Vagina (tissue), 2 donors: ENCODE data around the gene KCNMB4.

Experiments
- CTCF ChIP-seq, 3 experiments: fragments of 450-650 bp in 2 of 3; fragments of 200-600 bp in 1 of 3; sonication (generic) in 1 of 3; IDR thresholded peaks; one replicate each; pipeline ENCODE4 v1.5.1; 2017 to 2019; ENCODE audit warnings: antibody characterized with exemption in 3 of 3, mild to moderate bottlenecking in 2 of 3, moderate library complexity in 2 of 3
- POLR2A ChIP-seq, 2 donors: fragments of 450-650 bp; IDR thresholded peaks; one replicate each; pipeline ENCODE4 v1.6.1; 2017; ENCODE audit warnings: antibody characterized with exemption in 2 of 2, mild to moderate bottlenecking in 2 of 2, moderate library complexity in 2 of 2

GRCh38 chr12:70334742-70335141 lies 31.3 kb upstream of the KCNMB4 start:
- TF ChIP-seq CTCF (IDR thresholded peaks at IDR 0.05) (no peak), POLR2A (IDR thresholded peaks at IDR 0.05) (no peak)
